Measurements from ENCODE around the gene DGKG. TPM values are rescaled to one million over a fixed set of nuclear protein-coding genes. Genes with fewer than 3 reads are reported as not detected.

Gene DGKG
- polyA plus RNA-seq, 3 donors: 4.2 to 9.2 (median 4.3) TPM

GRCh38 chr3:186209810-186210752, 152.0 kb downstream of the DGKG start:
- peak overlapping the region in 1 of 2 donors; percentile 56 for H3K27ac ChIP-seq (ENCODE audit: low read depth in 1 of 2, low read length in 2 of 2)
- no peaks in the 10 kb centered on the region for H4K20me1 ChIP-seq (ENCODE audit: insufficient read depth, low read length)
- intact Hi-C loops (cut with micrococcal nuclease): no loop called here
- H3K36me3 ChIP-seq (replicated peaks in 1 of 2; ENCODE audit: control insufficient read depth in 1 of 2, insufficient read depth in 2 of 2, low read length in 2 of 2): peaks cover 52 to 98% of the 10 kb centered on the region in 2 donors
- Mint-ChIP-seq H3K27me3 (ENCODE audit: low read depth in 3 of 3) (peaks cover 0 to 3% (median 2%) of the 10 kb centered on the region in 3 donors), H3K9me3 (no peaks in the 10 kb centered on the region), H3K27ac (peak overlapping the region in 4 of 7 donors; percentile 18 to 66 (median 36)), H3K4me3 (peak overlapping the region in 1 of 2 donors; percentile 7), H3K4me1 (peaks cover 15% of the 10 kb centered on the region), H3K36me3 (peaks cover 70 to 93% of the 10 kb centered on the region in 2 donors)
- no peaks in the 10 kb centered on the region for H3K79me2 ChIP-seq (ENCODE audit: insufficient read depth, low read length)
- H3K4me3 ChIP-seq (replicated peaks in 1 of 3; ENCODE audit: low read depth in 2 of 3, low read length in 3 of 3): no peak overlapping the region
- no peak for DNase-seq
- no peak overlapping the region for H3K9ac ChIP-seq (ENCODE audit: insufficient read depth, low read length, poor library complexity, severe bottlenecking)
- TF ChIP-seq, protein P1, sequence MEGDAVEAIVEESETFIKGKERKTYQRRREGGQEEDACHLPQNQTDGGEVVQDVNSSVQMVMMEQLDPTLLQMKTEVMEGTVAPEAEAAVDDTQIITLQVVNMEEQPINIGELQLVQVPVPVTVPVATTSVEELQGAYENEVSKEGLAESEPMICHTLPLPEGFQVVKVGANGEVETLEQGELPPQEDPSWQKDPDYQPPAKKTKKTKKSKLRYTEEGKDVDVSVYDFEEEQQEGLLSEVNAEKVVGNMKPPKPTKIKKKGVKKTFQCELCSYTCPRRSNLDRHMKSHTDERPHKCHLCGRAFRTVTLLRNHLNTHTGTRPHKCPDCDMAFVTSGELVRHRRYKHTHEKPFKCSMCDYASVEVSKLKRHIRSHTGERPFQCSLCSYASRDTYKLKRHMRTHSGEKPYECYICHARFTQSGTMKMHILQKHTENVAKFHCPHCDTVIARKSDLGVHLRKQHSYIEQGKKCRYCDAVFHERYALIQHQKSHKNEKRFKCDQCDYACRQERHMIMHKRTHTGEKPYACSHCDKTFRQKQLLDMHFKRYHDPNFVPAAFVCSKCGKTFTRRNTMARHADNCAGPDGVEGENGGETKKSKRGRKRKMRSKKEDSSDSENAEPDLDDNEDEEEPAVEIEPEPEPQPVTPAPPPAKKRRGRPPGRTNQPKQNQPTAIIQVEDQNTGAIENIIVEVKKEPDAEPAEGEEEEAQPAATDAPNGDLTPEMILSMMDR (IDR thresholded peaks at IDR 0.05): no peak
- H3K4me2 ChIP-seq (replicated peaks; ENCODE audit: extremely low read depth, low read length, poor library complexity, severe bottlenecking): no peak overlapping the region
- no peak overlapping the region for H2AFZ ChIP-seq (ENCODE audit: insufficient read depth, low read depth, low read length, poor library complexity, severe bottlenecking)
- no peaks in the 10 kb centered on the region for H3K27me3 ChIP-seq (ENCODE audit: control insufficient read depth in 2 of 2, insufficient read depth in 2 of 2, low read length in 2 of 2)
- no peaks in the 10 kb centered on the region for H3K9me3 ChIP-seq (replicated peaks in 1 of 2; ENCODE audit: control insufficient read depth in 1 of 2, insufficient read depth in 1 of 2, low read length in 2 of 2)
- peaks cover 0 to 5% of the 10 kb centered on the region in 2 donors for H3K4me1 ChIP-seq (ENCODE audit: control insufficient read depth in 1 of 2, insufficient read depth in 2 of 2, low read length in 2 of 2)
- WGBS (ENCODE audit: insufficient coverage): 20% methylated on average over 18 of the region's 20 CpGs

- intact Hi-C loops (cut with micrococcal nuclease): no loop called here
- WGBS (ENCODE audit: insufficient coverage): no CpG with 5 or more reads among the region's 8 CpGs
- Mint-ChIP-seq H3K4me1 (peaks cover 15% of the 10 kb centered on the region), H3K36me3 (peaks cover 71 to 95% of the 10 kb centered on the region in 2 donors), H3K27ac (peak overlapping the region in 1 of 7 donors; percentile 16), H3K4me3 (no peak overlapping the region), H3K27me3 (ENCODE audit: low read depth in 3 of 3) (peaks cover 0 to 3% (median 2%) of the 10 kb centered on the region in 3 donors), H3K9me3 (no peaks in the 10 kb centered on the region)
- no peak overlapping the region for H3K4me3 ChIP-seq (replicated peaks in 1 of 3; ENCODE audit: low read depth in 2 of 3, low read length in 3 of 3)
- no peak overlapping the region for H3K4me2 ChIP-seq (replicated peaks; ENCODE audit: extremely low read depth, low read length, poor library complexity, severe bottlenecking)
- no peaks in the 10 kb centered on the region for H4K20me1 ChIP-seq (ENCODE audit: insufficient read depth, low read length)
- H3K4me1 ChIP-seq (ENCODE audit: control insufficient read depth in 1 of 2, insufficient read depth in 2 of 2, low read length in 2 of 2): peaks cover 0 to 5% of the 10 kb centered on the region in 2 donors
- no peak for DNase-seq
- TF ChIP-seq, protein P1 (IDR thresholded peaks at IDR 0.05): no peak
- no peaks in the 10 kb centered on the region for H3K27me3 ChIP-seq (ENCODE audit: control insufficient read depth in 2 of 2, insufficient read depth in 2 of 2, low read length in 2 of 2)
- peaks cover 61 to 98% of the 10 kb centered on the region in 2 donors for H3K36me3 ChIP-seq (replicated peaks in 1 of 2; ENCODE audit: control insufficient read depth in 1 of 2, insufficient read depth in 2 of 2, low read length in 2 of 2)
- no peaks in the 10 kb centered on the region for H3K79me2 ChIP-seq (ENCODE audit: insufficient read depth, low read length)
- no peak overlapping the region for H2AFZ ChIP-seq (ENCODE audit: insufficient read depth, low read depth, low read length, poor library complexity, severe bottlenecking)
- H3K27ac ChIP-seq (ENCODE audit: low read depth in 1 of 2, low read length in 2 of 2): peak overlapping the region in 1 of 2 donors; percentile 48
- no peak overlapping the region for H3K9ac ChIP-seq (ENCODE audit: insufficient read depth, low read length, poor library complexity, severe bottlenecking)
- no peaks in the 10 kb centered on the region for H3K9me3 ChIP-seq (replicated peaks in 1 of 2; ENCODE audit: control insufficient read depth in 1 of 2, insufficient read depth in 1 of 2, low read length in 2 of 2)
These were observed 153.6 kb downstream of the DGKG start for GRCh38 chr3:186208296-186208989.
